GM19397 (cell line): ENCODE results near the gene MCM3.

Experiments
- ATAC-seq: cut with Tn5 transposase; IDR thresholded peaks from one replicate; pipeline ENCODE4 v1.9.1; 2021; ENCODE audit warnings: mild to moderate bottlenecking, moderate library complexity; ENCODE audit not compliant: unreplicated experiment

MCM3 gene

DNA sequence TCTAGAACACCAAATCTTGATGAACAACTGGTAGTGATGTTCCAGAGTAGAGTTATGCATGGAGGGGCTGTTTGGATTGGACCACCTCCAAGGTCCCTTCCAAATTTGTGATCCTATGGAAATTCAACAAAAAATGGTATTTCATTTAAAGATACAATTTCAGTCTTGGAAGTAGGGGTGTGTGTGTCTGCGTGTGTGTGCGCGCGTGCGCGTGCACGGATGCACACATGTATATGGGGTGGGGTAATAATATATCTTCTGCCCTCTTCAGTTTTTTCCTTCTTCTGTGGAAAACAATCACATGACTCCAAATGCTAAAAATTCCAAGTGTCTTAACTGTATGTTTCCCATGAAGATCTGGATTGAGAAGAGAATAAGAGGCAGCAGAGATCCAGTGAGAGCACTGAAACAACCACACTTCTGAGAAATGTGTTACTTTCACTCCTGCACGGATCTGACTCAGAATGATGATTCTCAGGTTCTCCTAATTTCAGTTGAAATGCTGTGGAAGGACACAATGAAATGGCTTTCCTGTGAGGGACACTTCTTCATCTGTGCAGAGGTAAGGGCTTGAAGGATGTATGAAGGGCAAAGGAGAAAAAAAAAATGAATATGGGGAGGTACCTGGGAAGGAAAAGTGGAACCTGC, 29.7 kb downstream of the MCM3 start:
- ATAC-seq: no peak

DNA sequence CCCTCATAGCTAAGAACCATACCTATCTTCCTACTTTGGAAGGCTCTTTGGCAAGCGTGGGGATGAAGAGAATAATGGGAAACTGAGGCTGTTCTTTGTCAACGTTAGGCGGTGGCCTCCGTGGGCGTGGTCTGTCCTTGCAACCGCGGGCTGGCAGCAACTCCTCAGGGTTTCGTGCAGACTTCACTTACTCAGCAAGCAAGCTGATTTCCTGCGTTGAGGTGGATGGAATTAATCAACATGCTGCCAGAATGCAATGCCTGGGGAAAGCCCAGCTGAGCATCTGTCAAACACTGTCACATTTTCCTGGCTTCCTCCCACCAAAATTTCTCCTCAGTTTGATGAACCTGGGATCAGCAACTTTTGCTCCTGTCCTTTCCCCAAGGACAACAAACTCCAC, 31.0 kb downstream of the MCM3 start:
- ATAC-seq: no peak

DNA sequence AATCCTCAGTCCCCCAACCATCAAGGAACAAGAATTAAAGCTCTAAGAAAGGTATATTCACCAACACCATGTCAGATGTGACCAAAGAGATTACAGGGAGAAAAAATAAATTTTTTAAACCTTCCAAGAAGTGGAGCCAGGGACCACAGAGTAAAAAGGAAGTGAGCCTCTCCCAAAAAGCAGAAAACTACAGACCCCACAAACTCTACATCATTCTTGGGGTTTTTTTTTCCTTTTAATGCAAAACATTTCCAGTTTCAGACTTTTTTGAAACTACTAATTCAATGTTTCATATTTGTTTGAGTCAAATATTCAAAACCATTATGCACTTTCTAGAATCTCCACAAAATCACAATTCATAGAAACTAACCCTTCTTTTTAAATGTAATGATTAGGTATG, 33.4 kb downstream of the MCM3 start:
- ATAC-seq: no peak

DNA sequence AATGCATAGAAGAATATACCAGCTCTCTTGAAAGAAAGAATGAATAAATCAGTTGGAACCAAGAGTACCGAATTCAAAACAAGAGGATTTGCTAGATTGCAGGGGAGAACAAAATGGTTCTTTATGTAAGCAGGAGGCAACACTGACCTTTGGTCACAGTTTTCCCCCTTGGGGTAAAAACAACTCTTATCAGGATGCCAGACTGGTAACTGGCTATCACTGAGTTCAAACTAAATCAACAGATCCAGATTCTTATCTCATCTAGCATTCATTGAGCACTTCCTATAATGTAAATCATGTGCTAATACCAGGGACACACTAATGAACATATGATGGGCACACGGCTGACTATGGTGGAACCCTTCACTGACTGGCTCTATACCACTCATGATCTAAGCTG, 35.5 kb downstream of the MCM3 start:
- ATAC-seq: no peak

DNA sequence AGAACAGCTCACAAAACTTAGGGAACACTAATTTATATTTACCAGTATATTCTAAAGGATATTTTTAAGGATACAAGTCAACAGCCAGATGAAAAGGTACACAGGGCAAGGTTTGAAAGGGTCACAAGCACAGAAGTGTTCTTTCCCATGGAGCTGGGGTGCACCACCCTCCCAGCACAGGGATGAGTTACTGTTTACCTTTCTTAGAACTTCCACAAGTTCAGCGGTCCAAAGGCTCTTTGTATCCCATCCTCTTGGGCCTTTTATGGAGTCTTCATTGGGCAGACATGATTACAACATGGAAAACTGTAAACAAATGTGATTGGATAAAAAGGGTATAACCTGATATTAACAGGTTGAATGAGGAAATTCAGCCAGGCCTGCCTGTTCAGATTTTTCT, 39.1 kb downstream of the MCM3 start:
- no peak for ATAC-seq

DNA sequence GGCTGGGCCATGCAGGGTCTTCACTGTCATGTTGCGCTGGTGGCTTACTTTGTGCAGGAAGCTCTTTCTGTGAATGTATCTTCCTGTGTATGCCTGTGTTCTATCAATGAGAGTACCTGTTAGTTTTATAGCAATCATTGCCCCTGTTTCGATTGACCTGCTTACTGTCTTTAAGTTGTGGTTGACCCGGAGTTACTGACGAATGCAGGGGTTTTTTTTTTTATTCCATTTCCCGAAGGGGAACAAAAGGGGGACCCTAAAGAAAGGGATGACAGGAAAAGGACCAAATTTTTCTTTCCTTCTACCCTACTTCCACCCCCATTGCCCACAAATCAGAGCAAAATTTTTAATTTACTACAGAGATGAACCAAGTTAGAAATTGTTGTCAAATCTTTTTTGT, 40.1 kb downstream of the MCM3 start, which contains the start of gene IL17F:
TSS of gene IL17F (minus strand) at position 101 of the 400 bp plus-strand sequence. CDS start at position 30, 71 bp downstream.
- ATAC-seq: no peak

DNA sequence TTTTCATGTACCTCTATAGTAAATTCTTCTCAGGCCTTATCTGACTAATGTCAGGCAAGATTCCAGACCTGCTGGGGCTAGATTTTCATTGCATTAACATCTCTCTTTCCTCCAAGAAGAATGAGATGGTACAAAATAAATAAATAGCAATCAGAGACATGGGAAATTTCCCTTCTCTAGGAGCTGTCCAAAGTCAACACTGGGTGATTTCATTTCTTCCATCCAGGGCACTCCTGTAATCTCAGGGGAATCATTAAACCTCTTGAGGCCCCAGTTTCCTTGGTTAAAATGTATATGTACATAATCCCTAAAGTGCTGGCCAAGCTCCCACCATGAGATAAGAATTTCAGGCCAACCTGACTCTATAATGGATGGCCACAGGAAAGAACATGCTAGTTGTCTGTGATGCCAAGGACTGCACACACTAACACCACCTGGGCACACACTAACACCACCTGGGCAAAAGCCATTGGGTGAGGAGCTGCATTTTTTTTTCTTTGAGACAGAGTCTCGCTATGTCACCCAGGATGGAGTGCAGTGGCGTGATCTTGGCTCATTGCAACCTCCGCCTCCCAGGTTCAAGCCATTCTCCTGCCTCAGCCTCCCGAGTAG, 41.2 kb downstream of the MCM3 start:
- ATAC-seq: no peak

DNA sequence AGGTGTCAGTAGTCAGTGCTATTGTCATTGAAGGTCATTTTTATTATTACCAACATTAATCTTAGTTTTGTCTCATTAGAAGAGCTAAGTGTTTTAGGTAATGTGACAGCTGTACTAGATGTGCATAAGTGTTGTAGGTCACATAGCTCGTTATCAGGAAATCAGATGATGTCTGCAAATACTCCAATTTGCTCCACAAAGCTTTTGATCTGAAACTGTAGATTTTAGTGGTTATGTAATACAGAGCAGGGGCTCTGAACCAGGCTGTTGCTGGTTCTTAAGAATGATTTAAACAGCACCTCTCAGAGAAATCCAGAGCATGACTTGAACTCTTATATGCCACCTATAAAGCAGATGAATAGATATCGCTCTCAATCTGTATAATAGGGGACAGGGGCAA, 42.7 kb downstream of the MCM3 start:
- ATAC-seq: no peak

DNA sequence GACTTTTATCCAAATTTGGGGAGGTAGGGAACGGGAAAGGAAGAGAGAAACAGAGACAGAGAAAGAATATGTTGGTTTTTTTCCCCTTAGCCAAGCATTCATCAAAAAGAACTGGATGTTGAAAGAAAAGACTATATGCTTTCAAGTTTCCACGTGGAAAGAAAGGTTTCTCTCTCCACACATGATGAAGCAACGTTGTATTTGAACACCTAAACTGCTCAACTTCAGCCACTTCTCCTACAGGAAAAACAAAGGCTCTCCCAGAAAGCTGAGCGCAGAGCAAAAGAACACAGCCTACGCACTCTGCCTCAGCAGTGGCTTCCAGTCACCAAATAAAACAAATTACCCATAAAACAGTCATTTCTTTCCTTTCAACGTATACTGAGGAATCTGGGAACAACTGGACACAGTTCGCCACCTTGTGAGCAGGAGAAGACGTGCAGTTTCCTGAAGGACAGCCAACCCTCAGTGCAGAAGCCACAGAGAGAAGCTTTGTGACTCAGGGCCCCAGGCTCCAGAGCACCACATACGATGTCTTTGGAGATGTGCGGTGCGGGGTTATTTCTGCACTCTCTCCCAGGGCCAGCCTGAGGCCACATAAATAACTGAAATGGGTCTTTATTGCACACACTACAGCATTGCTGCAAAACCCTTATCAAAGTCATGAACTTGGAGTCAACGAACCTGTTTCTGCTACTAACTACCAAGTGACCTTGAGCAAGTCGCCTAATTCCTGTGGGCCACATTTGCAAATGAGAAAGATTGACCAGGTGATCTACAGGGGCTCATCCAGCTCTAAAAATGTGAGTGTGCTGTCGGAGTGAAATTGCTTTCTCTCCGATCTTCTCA, 50.3 kb downstream of the MCM3 start:
- peak; percentile 78 for ATAC-seq

DNA sequence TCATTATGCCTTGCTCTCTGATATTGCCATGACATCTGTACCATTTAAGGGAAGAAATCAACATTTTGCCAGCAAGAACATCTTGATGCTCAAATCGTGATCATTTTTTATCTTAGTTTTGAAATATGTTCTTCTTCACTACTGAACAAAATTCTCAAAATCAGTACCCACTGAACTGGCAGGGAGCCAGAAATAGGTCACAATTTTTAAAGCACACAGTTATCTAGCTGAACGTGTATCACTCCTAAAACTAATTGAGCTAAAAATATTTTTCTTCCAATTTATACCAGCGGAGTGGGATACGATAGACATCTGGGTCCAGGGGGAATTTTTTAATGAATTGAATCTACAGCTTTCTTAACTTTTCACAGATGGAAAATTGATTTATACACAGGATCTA, 51.5 kb downstream of the MCM3 start:
- ATAC-seq: no peak

DNA sequence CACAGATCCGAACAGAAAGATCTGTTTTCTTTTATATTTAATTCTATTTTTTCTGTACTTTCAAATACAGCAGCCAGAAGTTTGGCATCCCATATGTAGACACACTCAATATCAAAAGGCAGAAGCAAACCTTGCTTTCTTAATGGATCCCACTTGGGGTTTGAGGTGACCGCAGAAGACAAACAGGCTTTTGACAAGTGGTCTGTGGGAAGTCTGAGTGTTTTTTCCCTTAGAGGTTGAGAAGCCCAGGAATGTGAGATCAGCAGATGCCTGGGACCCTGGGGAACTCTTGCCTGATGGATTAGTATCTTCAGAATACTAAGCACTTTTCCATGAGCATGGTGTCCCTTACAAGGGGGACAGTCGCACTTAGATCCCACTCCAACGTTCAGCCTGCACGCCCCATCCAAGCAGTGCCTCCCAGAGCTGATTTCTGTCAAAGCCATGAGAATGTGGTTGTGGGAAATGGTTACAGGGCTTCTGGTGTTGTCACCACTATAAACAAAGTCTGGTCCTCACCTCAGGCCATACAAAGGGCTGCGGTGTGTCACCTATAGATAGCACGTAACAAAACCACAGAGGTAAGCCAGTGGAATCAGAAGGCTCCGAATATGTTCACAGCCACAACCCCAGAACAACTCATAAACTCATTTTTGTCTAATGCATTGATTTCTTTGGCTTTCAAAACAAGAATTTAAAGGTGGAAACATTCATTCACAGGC, 53.0 kb downstream of the MCM3 start:
- no peak for ATAC-seq

DNA sequence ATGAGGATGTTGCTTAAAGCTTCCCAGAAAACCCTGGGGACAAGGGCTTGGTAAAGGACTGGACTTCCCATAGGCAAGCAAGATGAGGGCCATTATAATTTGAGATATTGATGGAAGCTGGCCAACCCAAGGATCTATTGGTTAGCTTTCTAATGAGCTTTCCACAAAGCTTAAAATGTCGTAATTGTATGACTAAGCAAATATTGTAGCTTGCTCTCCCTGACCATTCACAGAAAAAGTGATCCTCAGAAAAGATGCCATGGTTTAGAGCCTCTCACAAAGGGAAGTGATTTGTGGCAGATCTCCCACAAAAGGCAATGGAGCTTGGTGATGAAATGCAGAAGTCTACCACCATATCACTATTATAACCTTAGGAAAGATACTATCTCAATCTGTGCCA, 53.9 kb downstream of the MCM3 start:
- ATAC-seq: no peak

DNA sequence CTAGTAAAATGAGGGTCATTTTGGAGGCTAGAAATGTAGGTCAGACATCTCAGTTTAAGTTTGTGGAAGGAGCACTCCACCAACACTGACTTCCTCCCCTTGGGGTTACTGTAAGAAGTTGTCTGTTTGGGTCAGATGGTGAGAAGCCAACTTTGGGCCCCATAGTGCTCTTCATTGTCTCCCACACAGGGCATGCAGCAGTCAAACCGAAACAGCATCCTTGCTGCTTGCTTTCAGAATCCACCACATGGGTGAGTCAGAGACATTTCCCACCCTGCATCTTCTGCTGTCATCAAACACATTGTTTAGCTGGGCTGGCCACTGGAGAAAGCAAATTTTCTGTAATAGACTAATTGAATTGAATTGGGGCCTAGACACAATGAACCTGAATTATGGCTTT, 57.0 kb downstream of the MCM3 start:
- ATAC-seq: peak; percentile 99

DNA sequence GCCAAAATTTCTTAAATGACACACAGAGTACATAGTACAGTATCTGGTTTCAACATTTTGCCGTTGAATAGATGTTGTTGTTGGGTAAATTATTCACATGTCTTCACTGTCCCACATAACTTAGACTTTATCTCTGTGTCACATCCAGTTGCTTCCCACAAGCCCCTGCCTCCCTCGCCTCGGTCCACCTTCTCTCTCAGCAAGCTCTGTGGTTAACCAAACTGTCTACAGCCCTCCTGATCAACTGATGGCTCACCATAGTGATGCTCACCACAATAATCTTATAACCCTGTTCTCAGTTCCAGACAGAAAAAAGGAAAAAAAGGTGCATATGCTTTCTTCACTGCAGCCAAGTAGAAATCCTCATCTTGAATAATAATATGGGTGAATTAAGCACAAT, 63.2 kb downstream of the MCM3 start:
- ATAC-seq: no peak

DNA sequence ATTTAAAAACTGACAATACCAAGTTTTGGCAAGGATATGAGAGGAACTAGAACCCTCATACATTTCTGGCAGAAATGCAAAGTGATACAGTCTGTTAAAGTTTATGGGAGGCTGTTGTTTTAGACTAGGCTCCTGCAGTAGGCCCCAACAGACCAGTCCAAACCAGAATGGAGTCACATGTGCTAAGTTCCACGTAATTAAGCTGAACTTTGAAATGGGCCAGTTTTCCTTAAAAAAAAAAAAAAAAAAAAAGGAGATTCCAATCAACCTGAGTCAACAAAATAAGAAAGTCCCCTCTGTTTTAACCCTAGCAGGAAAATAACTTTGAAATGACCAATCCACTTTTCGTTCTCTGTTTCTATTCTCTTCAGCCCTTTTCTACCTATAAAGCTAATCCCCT, 66.8 kb downstream of the MCM3 start:
- ATAC-seq: no peak

DNA sequence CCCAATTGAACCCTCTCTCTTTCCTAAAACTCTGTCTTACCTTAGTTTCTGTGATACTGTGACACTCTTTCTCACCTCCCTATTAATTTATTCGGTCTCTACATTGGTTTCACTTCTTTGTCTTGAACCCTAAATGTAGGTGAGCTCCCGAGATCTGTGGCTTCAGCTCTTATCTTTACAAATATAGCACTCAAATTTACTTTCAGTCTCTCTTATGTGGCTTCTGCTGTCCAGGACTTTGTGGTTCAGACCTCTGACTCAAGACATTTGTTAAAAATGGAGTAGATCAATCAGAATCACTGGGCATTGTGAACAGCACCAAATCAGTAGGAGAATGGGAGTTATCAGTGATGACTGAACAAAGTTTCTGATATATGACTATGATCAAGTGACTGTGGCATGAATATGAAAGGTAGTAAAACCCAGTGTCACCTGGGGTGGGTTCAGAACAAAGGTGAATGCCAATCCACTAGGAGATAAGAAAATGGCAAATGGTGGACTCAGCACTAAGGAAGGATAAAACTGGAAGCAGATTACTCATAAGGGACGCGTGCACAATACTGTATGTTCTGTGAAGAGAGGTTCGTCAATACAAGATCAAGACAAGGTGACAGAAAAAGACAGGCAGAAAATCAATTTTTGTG, 67.5 kb downstream of the MCM3 start:
- no peak for ATAC-seq

DNA sequence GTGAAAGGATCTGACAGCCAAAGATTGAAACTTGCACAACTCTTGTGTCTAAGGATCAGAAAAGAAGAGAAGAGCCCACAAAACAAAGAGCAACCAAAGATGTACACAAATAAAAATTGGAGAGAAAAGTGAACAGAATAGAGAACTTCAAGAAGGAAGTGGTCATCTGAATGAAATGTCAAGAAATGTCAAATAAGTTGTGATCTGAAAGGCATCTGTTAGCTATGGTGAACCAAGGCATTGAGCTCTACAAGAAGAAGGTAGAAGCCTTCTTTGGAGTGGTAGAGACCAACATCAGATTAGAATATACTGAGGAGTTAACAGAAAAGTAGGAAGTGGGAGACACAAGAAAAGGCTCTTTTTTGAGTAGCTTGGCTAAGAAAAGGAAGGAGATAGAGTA, 68.8 kb downstream of the MCM3 start:
- no peak for ATAC-seq
